Fibroblast of the aortic adventitia (primary cell): ENCODE measurements around the gene U2SURP. TPM values are rescaled to one million over a fixed set of nuclear protein-coding genes. Genes with fewer than 3 reads are reported as not detected.
"Not testable (repeated sequence)": the region's sequence is repeated elsewhere in the genome, so short reads cannot be mapped to it uniquely, and the experiment has no call there.

Source experiments
- DNase-seq: peaks from one replicate; pipeline ENCODE4 v3.0.0-alpha.2; 2010; ENCODE audit warnings: low read depth
- H3K4me3 ChIP-seq: 2 replicates; pipeline ENCODE4 v1.5.1; 2011; ENCODE audit warnings: low read depth, mild to moderate bottlenecking, control low read depth, low read length, moderate library complexity
- total RNA-seq: library from RNA; depleted of rRNA; stranded (reverse); fragments of >200 nt; gene quantifications from 2 replicates; pipeline ENCODE4 v1.2.3, GENCODE V29; 2012; ENCODE audit warnings: low replicate concordance
- TF ChIP-seq, protein P1 (sequence below): IDR thresholded peaks from 2 replicates; pipeline ENCODE4 v1.5.1; 2011; ENCODE audit warnings: mild to moderate bottlenecking, low read length, control low read depth, inconsistent platforms; ENCODE audit not compliant: insufficient read depth

Gene U2SURP
- total RNA-seq, 1 donor = 99.1 TPM

DNA sequence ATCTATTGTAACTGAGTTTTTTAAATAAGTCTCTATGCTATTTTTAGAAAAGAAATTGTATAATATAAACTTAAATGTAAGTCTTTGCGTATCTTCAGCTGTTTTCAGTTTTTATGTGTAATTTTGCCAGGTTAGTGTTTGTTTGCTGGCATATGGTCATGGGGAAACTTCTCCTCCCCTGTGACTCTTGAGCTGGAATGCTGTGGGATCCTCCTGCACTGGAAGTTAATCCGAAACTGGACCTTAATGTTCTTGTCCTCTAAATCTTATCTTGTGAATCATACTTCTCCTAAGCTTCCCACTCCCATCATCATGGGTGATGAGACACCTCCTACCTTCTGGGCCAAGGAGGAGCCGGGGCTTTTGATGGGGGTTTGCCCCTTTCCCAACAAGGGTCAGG, 65.8 kb downstream of the U2SURP start:
- peak; percentile 34 for DNase-seq
- TF ChIP-seq, protein P1, sequence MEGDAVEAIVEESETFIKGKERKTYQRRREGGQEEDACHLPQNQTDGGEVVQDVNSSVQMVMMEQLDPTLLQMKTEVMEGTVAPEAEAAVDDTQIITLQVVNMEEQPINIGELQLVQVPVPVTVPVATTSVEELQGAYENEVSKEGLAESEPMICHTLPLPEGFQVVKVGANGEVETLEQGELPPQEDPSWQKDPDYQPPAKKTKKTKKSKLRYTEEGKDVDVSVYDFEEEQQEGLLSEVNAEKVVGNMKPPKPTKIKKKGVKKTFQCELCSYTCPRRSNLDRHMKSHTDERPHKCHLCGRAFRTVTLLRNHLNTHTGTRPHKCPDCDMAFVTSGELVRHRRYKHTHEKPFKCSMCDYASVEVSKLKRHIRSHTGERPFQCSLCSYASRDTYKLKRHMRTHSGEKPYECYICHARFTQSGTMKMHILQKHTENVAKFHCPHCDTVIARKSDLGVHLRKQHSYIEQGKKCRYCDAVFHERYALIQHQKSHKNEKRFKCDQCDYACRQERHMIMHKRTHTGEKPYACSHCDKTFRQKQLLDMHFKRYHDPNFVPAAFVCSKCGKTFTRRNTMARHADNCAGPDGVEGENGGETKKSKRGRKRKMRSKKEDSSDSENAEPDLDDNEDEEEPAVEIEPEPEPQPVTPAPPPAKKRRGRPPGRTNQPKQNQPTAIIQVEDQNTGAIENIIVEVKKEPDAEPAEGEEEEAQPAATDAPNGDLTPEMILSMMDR = no peak
- H3K4me3 ChIP-seq = no peak overlapping the region

GRCh38 chr3:143068059-143068458, 66.7 kb downstream of the U2SURP start:
- no peak overlapping the region for H3K4me3 ChIP-seq
- DNase-seq = no peak
- TF ChIP-seq, protein P1 = no peak

DNA sequence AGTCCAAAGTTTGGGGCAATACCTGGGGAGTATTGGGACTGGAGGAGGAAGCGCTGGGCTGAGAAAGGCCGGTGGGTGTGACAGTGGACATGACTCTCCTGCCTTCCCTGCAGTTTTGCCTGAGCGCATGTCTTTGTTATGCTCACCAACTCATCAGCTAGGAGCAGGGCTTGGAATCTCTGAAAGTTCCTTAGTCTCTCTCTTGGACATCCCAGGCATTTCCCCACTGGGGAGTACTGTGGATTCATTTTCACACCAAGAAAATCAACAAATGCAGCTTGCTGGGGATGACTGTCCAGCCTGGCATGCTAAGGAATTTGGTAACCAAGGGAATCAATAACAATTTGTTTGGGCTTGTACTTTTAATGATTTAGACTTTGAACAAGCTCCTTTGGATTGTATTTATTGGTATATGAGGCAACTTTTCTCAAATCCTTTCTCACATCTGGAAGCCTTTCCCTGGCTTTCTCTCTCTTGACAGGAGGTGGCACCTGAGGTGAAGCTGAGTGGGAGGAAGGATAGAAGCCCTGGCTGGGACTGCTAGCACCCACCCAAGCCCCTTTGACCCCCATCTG, 69.7 kb downstream of the U2SURP start:
- no peak overlapping the region for H3K4me3 ChIP-seq
- DNase-seq = peak; percentile 57
- TF ChIP-seq, protein P1 = no peak

- no peak for DNase-seq
- TF ChIP-seq, protein P1 = no peak
- H3K4me3 ChIP-seq = no peak overlapping the region
Observed at GRCh38 chr3:143071776-143072175, 70.4 kb downstream of the U2SURP start.

GRCh38 chr3:143072298-143073020, 71.1 kb downstream of the U2SURP start:
- H3K4me3 ChIP-seq, DNase-seq: not testable (repeated sequence)

GRCh38 chr3:143073541-143073940, 72.2 kb downstream of the U2SURP start:
- not testable (repeated sequence) for DNase-seq, H3K4me3 ChIP-seq

DNA sequence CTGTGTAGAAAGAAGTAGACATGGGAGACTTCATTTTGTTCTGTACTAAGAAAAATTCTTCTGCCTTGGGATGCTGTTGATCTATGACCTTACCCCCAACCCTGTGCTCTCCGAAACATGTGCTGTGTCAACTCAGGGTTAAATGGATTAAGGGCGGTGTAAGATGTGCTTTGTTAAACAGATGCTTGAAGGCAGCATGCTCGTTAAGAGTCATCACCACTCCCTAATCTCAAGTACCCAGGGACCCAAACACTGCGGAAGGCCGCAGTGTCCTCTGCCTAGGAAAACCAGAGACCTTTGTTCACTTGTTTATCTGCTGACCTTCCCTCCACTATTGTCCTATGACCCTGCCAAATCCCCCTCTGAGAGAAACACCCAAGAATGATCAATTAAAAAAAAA, 72.6 kb downstream of the U2SURP start:
- not testable (repeated sequence) for DNase-seq, H3K4me3 ChIP-seq

DNA sequence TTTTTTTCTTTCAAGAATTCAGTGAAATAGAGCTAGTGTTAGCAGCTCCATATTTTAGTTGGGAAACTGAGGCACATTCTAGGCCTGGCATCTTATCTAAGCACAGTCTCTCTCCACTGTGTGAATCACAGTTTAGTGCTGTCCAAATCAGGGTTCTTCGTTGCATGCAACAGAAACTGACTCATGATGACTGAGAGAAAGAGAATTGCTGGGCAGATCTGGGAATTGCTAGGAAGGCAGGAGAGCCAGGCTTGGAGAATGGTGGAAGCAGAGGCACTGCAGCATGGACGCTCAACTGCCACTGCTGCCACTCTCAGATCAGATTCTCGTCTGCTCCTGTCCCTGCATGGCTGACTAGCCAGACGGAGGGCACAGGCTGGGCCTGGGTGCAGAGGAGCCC, 77.5 kb downstream of the U2SURP start:
- TF ChIP-seq, protein P1 = no peak
- H3K4me3 ChIP-seq = no peak overlapping the region

More for the DNA sequence above, 77.5 kb downstream of the U2SURP start:
- peak; percentile 60 for DNase-seq
